ENCODE measurements around the gene GART.

The GART gene

DNA sequence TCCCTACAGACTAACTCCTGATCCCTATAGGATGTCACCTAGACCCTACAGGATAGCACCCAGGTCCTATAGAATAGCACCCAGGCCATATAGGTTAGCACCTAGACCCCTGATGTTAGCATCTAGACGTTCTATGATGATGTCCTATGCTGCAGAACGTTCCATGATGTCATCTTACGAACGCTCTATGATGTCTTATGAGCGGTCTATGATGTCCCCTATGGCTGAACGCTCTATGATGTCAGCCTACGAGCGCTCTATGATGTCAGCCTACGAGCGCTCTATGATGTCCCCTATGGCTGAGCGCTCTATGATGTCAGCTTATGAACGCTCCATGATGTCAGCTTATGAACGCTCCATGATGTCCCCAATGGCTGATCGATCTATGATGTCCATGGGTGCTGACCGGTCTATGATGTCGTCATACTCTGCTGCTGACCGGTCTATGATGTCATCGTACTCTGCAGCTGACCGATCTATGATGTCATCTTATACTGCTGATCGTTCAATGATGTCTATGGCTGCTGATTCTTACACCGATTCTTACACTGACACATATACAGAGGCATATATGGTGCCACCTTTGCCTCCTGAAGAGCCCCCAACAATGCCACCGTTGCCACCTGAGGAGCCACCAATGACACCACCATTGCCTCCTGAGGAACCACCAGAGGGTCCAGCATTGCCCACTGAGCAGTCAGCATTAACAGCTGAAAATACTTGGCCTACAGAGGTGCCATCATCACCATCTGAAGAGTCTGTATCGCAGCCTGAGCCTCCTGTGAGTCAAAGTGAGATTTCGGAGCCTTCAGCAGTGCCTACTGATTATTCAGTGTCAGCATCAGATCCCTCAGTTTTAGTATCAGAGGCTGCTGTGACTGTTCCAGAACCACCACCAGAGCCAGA, 10.4 kb upstream of the GART start:
- Histone ChIP-seq H3K36me3 (peaks cover 96% of the 10 kb centered on the region), H3K4me3 (ENCODE audit: low read depth, low read length) (no peak overlapping the region), H3K4me1 (no peaks in the 10 kb centered on the region), H3K27me3 (no peaks in the 10 kb centered on the region), H3K9me3 (no peaks in the 10 kb centered on the region)
- TF ChIP-seq, protein P1, sequence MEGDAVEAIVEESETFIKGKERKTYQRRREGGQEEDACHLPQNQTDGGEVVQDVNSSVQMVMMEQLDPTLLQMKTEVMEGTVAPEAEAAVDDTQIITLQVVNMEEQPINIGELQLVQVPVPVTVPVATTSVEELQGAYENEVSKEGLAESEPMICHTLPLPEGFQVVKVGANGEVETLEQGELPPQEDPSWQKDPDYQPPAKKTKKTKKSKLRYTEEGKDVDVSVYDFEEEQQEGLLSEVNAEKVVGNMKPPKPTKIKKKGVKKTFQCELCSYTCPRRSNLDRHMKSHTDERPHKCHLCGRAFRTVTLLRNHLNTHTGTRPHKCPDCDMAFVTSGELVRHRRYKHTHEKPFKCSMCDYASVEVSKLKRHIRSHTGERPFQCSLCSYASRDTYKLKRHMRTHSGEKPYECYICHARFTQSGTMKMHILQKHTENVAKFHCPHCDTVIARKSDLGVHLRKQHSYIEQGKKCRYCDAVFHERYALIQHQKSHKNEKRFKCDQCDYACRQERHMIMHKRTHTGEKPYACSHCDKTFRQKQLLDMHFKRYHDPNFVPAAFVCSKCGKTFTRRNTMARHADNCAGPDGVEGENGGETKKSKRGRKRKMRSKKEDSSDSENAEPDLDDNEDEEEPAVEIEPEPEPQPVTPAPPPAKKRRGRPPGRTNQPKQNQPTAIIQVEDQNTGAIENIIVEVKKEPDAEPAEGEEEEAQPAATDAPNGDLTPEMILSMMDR (IDR thresholded peaks at IDR 0.05; ENCODE audit: low read depth, low read length), result no peak
- no peak for DNase-seq

DNA sequence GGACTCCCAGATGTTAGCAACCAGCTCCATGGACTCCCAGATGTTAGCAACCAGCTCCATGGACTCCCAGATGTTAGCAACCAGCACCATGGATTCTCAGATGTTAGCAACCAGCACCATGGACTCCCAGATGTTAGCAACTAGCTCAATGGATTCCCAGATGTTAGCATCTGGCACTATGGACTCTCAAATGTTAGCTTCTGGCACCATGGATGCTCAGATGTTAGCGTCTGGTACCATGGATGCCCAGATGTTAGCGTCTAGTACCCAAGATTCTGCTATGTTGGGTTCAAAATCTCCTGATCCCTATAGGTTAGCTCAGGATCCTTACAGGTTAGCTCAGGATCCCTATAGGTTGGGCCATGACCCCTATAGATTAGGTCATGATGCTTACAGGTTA, 9.7 kb upstream of the GART start:
- no peak overlapping the region for H3K4me3 ChIP-seq (ENCODE audit: low read depth, low read length)
- H3K9me3 ChIP-seq, result no peaks in the 10 kb centered on the region
- no peak for DNase-seq
- H3K27me3 ChIP-seq, result no peaks in the 10 kb centered on the region
- TF ChIP-seq, protein P1 (IDR thresholded peaks at IDR 0.05; ENCODE audit: low read depth, low read length), result no peak
- H3K4me1 ChIP-seq, result no peaks in the 10 kb centered on the region
- peaks cover 96% of the 10 kb centered on the region for H3K36me3 ChIP-seq

DNA sequence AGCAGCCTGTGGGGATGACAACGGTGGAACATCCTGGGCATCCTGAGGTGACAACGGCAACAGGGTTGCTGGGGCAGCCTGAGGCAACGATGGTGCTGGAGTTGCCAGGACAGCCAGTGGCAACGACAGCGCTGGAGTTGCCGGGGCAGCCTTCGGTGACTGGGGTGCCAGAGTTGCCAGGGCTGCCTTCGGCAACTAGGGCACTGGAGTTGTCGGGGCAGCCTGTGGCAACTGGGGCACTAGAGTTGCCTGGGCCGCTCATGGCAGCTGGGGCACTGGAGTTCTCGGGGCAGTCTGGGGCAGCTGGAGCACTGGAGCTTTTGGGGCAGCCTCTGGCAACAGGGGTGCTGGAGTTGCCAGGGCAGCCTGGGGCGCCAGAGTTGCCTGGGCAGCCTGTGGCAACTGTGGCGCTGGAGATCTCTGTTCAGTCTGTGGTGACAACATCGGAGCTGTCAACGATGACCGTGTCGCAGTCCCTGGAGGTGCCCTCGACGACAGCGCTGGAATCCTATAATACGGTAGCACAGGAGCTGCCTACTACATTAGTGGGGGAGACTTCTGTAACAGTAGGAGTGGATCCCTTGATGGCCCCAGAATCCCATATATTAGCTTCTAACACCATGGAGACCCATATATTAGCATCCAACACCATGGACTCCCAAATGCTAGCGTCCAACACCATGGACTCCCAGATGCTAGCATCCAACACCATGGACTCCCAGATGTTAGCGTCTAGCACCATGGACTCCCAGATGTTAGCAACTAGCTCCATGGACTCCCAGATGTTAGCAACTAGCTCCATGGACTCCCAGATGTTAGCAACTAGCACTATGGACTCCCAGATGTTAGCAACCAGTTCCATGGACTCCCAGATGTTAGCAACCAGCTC, 9.1 kb upstream of the GART start:
- Histone ChIP-seq H3K4me1 (no peaks in the 10 kb centered on the region), H3K27me3 (no peaks in the 10 kb centered on the region), H3K36me3 (peaks cover 96% of the 10 kb centered on the region), H3K9me3 (no peaks in the 10 kb centered on the region), H3K4me3 (ENCODE audit: low read depth, low read length) (no peak overlapping the region)
- DNase-seq, result no peak
- TF ChIP-seq, protein P1 (IDR thresholded peaks at IDR 0.05; ENCODE audit: low read depth, low read length), result no peak

DNA sequence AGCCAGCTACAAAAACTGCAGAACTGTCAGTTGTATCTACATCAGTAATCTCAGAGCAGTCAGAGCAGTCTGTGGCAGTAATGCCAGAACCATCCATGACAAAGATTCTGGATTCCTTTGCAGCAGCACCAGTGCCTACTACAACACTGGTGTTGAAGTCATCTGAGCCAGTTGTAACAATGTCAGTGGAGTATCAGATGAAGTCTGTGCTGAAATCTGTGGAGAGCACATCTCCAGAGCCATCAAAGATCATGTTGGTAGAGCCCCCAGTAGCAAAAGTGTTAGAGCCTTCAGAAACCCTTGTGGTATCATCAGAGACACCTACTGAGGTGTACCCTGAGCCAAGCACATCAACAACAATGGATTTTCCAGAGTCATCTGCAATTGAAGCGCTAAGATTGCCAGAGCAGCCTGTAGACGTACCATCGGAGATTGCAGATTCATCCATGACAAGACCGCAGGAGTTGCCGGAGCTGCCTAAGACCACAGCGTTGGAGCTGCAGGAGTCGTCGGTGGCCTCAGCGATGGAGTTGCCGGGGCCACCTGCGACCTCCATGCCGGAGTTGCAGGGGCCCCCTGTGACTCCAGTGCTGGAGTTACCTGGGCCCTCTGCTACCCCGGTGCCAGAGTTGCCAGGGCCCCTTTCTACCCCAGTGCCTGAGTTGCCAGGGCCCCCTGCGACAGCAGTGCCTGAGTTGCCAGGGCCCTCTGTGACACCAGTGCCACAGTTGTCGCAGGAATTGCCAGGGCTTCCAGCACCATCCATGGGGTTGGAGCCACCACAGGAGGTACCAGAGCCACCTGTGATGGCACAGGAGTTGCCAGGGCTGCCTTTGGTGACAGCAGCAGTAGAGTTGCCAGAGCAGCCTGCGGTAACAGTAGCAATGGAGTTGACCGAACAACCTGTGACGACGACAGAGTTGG, 8.2 kb upstream of the GART start:
- Histone ChIP-seq H3K27me3 (no peaks in the 10 kb centered on the region), H3K9me3 (no peaks in the 10 kb centered on the region), H3K4me1 (no peaks in the 10 kb centered on the region), H3K36me3 (peaks cover 88% of the 10 kb centered on the region), H3K4me3 (ENCODE audit: low read depth, low read length) (no peak overlapping the region)
- TF ChIP-seq, protein P1 (IDR thresholded peaks at IDR 0.05; ENCODE audit: low read depth, low read length), result no peak
- no peak for DNase-seq

DNA sequence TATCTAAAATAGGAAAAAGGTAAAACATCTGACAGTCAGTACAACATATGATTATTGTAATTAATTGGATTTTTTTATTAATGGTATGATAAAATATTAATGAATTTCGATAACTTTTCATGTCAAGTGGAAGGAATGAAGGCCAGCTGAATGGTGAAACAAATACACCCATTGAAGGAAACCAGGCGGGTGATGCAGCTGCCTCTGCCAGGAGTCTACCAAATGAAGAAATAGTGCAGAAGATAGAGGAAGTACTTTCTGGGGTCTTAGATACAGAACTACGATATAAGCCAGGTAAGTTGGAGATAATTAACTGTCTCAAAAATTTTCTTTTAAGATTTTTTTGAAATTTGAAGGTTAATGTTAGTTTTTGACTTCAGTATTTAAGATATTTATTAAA, 4.2 kb upstream of the GART start:
- TF ChIP-seq, protein P1 (IDR thresholded peaks at IDR 0.05; ENCODE audit: low read depth, low read length), result no peak
- no peak for DNase-seq
- Histone ChIP-seq H3K4me1 (no peaks in the 10 kb centered on the region), H3K9me3 (no peaks in the 10 kb centered on the region), H3K4me3 (ENCODE audit: low read depth, low read length) (no peak overlapping the region), H3K27me3 (no peaks in the 10 kb centered on the region), H3K36me3 (peaks cover 49% of the 10 kb centered on the region)

Data from BE2C (cell line).